CD4-positive, alpha-beta T cell treated with Interleukin-2 at 100 ng/mL for 4 hours (primary cell): ENCODE data around the gene AKNA.
A peak's percentile ranks its signal among the peaks of the same experiment; 100 is the strongest.
"Not testable (repeated sequence)": the region's sequence is repeated elsewhere in the genome, so short reads cannot be mapped to it uniquely, and the experiment has no call there.

Source experiments
- DNase-seq: peaks from one replicate; pipeline ENCODE4 v3.0.0-alpha.2; 2020; ENCODE audit warnings: low spot score

Gene AKNA

GRCh38 chr9:114339130-114339908, 48.5 kb downstream of the AKNA start:
- peak; percentile 53 for DNase-seq

DNA sequence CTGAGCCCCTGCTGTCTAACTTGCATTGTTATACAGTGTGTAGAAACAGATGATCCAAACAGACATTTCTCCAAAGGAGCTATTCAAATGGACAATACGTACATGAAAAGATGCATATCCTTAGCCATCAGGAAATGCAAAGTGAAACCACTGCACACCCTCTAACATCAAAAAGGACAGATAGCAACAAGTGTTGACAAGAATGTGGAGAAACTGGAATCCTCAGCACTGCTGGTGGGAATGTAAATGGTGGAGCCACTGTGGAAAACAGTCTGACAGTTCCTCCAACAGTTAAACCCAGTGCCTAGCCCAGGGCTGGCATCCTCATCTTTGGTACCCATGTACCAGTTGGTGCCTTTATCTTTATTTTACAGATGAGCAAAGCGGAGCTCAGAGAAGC, 49.6 kb downstream of the AKNA start:
- DNase-seq: no peak

DNA sequence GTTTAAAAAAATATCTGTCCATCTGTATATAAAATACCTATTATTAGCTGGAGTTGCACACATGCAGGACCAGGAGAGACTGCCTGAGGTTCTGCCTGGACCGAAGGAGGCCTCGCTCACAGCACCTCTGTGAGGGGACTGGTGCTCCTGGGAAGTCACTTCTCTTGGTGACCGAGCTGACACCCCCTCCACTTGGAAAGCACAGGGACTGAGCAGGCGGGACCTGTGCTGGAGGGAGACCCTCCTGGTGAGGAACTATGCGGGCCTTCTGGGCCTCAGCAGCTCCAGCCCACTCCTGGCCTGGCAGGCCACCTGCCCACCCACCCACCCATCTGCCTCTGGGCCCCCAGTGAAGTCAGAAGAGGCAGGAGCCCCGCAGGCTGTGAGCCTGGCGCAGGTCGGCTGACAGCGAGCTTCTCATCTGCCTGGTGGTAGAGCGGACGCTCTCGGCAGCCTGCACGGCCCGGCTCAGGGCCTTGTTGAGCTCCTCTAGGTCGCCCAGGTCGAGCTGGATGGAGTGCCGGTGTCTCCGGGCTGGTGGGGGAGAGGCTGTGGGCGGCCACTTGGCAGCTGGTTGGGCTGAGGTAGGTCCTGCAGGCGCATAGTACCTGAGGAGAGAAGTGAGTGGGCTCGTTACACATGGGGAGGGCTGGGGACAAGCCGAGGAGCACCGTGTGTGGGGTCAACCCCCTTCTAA, 50.9 kb downstream of the AKNA start:
- DNase-seq: no peak

- no peak for DNase-seq
Measured at GRCh38 chr9:114336157-114336556, 51.6 kb downstream of the AKNA start.

DNA sequence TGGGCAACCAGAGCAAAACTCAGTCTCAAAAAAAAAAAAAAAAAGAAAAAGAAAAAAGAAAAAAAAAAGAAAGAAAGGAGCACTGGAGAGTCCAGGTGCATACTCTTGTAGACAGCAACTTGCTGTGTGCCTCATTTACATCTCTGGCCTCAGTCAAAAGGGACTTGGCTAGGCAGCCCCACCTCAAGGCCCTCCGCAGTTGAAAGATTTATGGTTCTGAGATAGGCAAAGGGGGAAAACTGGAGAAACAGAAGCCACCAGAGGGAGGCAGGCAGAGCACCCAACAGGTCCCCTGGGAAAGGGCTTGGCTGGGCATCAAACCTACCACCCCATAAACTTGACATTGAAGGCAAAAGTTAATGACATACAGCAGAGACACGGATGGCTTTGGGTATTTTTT, 52.0 kb downstream of the AKNA start:
- no peak for DNase-seq

DNA sequence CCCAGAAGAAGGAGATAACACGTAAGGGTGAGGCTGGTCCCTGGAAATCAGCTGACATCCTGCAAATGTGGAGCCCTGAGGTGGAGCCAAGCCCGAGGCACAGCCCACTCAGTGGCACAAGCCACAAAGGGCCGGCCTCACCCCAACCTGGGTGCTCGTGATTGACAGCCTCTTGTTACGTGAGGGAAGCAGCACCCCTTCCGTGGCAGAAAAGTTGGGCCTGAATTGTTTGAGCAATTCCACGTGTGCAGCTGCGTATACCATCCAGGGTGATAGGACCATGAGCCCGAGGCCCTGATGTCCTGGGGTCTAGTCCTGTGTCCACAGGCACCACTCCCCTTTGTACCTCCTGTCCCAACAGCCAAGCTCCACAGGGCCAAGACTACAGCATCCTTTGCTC, 53.3 kb downstream of the AKNA start:
- no peak for DNase-seq

DNA sequence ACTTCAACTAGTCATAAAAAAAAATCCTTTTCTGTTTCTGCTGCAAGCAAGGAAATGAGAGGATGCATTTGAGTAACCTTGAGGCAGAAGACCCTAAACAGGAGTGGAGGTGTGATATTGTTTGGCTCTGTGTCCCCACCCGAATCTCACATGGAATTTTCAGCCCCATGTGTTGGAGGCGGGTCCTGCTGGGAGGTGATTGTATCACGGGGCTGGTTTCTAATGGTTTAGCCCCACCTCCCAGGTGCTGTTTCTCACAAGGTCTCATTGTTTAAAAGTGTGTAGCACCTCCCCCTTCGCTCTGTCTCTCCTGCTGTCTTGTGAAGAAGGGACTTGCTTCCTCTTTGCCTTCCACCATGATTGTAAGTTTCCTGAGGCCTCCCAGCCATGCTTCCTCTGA, 54.1 kb downstream of the AKNA start:
- DNase-seq: not testable (repeated sequence)

GRCh38 chr9:114332474-114333040, 55.2 kb downstream of the AKNA start:
- not testable (repeated sequence) for DNase-seq

DNA sequence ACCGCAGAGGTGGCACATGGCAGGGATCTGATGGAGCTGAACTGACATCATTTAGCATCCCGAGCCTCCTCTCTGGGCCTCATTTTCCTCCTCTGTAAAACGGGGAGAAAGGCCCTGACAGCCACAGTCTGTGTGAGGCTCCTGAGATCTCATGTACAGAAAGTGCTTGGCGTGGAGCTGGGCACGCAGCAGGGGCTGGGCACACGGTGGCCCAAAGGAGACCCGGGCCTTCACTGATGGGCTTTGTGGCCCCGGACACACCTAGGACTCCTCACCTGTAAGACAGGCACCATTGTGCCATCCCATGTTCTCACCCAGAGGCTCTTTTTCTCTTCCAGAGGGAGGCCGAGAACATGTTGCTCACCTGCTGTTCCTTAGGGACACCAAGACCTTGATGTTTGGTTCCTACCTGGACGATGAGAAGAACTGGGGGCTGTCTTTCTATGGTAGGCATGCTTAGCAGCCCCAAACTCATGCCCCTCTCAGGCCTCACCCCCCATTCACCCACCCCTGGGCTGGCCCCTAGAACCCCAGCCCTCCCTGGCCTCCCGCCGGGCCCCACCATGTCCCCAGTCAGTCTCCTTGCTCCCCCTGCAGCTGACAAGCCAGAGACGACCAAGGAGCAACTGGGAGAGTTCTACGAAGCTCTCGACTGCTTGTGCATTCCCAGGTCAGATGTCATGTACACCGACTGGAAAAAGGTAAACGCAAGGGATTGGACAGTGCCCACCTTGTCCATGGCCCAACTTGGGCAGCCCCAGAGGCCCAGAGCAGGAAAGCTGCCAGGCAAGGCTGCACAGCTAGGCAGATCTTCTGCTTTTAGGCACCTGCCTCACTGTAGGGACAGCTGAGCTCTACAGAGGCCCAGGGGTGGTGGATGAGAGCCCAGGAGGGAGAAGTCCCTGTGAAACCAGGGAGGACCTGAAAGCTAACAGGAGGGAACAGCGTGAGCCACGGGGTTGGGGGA, 56.3 kb downstream of the AKNA start:
- not testable (repeated sequence) for DNase-seq

GRCh38 chr9:114330636-114331035, 57.1 kb downstream of the AKNA start:
- no peak for DNase-seq

GRCh38 chr9:114329625-114330022, 58.2 kb downstream of the AKNA start, which contains the start of gene ORM2:
ORM2 (plus strand) TSS chr9:114329869; CDS start chr9:114329905, 36 bp downstream.
- DNase-seq: not testable (repeated sequence)

GRCh38 chr9:114328937-114329624, 58.7 kb downstream of the AKNA start:
- DNase-seq: not testable (repeated sequence)

- not testable (repeated sequence) for DNase-seq
Measured at GRCh38 chr9:114328357-114328820, 59.4 kb downstream of the AKNA start.

DNA sequence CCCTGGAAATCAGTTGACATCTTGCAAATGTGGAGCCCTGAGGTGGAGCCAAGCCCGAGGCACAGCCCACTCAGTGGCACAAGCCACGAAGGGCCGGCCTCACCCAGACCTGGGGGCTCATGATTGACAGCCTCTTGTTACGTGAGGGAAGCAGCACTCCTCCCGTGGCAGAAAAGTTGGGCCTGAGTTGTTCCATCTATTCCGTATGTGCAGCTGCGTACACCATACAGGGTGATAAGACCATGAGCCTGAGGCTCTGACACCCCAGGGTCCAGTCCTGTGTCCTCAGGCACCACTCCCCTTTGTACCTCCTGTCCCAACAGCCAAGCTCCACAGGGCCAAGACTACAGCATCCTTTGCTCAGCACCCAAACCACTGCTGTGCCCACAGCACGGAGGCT, 60.0 kb downstream of the AKNA start:
- DNase-seq: no peak

DNA sequence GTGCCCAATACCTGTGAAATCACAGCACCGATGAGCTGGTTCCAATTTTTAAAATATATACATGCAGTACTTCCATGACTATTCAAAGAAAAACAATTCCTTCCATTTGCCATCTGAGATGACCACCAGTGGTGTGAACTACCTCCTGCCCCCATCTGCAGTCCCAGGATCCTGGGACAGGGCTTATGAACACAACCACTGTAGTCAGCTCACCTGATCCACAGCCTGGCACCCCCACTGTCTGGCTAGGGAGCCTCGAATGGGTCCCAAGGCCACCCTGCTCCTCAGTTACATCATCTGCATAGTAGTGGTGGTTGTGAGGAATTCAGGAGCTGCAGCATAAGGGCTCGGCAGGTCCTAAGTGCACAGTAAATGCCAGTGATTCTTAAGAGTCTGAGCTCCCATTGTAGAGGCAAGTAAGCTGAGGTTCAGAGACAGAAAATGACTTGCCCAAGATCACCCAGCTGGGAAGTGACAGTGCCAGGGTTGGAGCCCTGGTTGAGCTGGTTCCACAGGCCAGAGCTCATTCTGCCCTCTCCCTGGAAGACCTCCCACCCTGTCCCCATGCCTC, 62.0 kb downstream of the AKNA start:
- DNase-seq: not testable (repeated sequence)

DNA sequence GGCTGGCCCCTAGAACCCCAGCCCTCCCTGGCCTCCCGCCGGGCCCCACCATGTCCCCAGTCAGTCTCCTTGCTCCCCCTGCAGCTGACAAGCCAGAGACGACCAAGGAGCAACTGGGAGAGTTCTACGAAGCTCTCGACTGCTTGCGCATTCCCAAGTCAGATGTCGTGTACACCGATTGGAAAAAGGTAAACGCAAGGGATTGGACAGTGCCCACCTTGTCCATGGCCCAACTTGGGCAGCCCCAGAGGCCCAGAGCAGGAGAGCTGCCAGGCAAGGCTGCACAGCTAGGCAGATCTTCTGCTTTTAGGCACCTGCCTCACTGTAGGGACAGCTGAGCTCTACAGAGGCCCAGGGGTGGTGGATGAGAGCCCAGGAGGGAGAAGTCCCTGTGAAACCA, 62.8 kb downstream of the AKNA start:
- DNase-seq: not testable (repeated sequence)

DNA sequence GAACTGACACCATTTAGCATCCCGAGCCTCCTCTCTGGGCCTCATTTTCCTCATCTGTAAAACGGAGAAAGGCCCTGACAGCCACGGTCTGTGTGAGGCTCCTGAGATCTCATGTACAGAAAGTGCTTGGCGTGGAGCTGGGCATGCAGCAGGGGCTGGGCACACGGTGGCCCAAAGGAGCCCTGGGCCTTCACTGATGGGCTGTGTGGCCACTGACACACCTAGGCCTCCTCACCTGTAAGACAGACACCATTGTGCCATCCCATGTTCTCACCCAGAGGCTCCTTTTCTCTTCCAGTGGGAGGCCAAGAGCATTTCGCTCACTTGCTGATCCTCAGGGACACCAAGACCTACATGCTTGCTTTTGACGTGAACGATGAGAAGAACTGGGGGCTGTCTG, 63.3 kb downstream of the AKNA start:
- DNase-seq: no peak

GRCh38 chr9:114323849-114324248, 63.9 kb downstream of the AKNA start:
- not testable (repeated sequence) for DNase-seq

- DNase-seq: not testable (repeated sequence)
Measured at GRCh38 chr9:114322831-114323531, 64.8 kb downstream of the AKNA start, which contains the start of gene ORM1. ORM1 (plus strand) TSS chr9:114323098; CDS start chr9:114323134, 36 bp downstream.
